GOT3 (cell line): Measurements from ENCODE around the gene CDH20.

Experiments used
- DNase-seq: peaks from one replicate; lab custom pipeline; 2025; ENCODE audit warnings: mixed read lengths; lab: John Stamatoyannopoulos, UW

The CDH20 gene

DNA sequence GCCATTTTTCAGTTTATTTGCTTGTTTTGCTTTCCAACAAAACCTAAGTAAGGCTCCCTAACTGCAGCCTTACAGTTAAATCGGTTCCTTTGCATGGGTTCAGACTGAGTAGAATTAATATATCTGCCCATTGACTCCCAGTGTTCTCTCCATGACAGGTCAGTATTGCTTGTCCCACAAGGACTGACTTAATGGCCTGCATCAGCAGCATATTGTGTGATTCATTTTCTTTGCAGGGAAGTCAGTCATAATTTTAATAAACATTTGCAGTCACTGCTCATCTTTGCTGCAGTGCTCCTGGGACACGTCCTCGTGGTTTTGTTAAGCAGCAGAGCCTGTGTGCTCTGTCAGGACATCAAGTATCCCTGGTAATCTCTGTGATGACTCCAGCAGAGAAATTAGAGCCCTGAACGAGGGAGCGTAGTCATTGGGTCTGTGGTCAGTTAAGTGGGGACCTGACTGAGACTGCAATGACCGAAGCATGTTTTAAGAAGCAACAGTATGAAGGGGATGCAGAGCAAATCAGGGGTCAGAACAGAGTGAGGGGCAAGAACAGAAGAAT lies 93.3 kb downstream of the CDH20 start:
- no peak for DNase-seq

DNA sequence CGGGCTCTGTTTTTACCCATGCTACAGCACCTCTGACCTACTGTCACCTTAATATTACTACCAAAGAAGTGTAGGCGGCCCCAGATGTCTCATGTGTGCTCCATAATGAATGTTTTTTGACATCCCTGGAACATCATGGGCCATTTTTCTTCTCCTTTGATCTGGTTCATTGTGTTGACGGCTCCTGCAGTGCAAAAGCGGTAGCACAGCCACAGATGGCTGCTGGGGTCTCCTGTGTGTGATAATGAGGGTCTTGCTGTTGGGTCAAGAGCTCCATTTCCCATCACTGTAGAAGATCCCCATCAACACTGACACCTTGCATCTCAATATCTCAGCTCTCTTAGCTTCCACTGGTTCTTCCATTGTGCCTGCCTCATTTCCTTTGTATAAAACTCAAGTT lies 95.0 kb downstream of the CDH20 start:
- DNase-seq: no peak

DNA sequence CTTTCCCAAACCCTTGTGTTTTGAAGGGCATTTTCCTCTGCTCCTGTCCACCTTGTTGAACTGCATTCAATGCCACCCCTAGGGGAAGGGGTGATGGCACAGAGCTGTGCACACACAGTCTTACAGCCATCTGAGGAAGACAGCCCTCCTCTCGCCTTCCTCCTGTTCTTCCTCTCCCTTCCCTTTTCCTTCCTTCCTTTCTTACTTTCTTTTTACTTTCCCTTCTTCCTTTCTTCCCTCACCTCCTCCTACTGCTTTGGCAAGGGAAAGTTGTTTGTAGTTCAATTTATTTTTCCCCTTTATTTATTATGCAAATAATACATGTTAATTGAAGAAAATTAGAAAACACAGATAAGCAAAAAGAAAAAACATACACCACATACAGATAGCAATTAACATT lies 99.4 kb downstream of the CDH20 start:
- no peak for DNase-seq

DNA sequence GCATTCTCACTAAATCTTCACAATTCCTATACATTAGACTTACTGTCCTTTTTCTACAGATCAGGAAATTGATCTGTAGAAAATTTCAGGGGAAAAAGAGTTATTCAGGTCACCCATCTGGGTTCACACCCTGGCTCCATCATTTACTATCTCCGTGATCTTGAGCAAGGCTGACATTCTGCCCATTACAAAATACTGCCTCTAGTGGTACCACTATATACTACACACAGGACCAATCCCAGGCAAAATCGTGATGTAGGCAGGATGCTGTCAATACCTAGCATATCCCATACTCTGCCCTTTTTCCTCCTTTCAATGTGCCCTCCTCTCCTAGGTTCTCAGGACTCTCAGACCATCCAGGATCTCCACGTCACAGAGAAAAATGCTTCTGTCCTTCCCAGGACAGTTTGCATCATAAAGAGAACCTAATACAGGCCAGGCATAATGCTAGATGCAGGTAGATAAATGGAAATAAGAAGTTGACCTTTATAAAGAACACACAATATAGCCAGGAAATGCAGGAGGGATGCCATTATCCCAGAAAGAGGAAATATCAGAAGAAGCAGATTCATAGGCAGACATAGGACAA lies 101.9 kb downstream of the CDH20 start:
- DNase-seq: no peak

DNA sequence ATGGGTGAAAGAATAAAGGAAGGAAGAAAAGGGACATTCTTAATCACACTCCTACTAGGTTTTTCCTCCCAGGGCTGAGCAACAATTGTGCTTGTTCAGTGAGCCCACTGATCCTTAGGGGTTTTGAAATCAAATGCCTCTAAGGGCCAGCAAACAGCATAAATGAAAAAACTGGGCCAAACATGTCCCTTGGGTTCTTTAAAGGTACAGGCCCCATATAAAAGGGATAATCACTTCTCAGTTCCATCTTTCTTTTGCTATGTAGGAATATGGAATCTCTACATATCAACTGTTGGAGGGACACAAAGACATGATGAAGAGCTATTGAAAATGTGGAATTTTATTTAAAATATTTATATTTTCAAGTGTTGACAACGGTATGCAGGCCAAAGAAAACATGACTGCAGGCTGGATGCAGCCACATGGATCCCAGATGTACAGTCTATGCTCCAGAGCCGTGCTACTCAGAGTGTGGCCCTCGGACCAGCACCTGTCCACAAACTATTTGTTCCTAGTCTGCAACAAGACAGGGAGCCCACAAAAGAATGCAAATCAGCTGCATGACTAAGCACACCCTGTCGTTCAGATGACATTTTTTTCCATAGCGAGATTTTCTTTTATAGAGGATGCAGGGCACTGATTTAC lies 110.0 kb downstream of the CDH20 start:
- DNase-seq: no peak

DNA sequence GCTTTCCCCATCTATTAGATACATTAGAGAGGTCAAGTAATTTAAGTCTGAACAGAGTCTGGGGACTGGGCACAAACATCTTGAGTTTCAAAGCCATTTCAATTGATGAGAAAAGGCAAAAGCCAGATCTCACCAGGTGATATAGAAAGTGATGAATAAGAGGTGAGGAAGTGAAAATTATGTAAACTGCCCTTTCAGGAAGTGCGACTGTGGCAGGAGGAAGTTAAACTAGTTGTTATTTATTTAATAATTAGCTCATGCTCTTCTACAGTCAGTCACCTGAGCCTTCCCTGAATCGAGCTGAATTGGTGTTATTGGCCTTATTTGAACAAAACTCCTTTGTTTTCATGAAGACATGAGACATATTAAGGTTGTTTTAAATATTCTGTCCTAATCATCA lies 115.1 kb downstream of the CDH20 start:
- no peak for DNase-seq

DNA sequence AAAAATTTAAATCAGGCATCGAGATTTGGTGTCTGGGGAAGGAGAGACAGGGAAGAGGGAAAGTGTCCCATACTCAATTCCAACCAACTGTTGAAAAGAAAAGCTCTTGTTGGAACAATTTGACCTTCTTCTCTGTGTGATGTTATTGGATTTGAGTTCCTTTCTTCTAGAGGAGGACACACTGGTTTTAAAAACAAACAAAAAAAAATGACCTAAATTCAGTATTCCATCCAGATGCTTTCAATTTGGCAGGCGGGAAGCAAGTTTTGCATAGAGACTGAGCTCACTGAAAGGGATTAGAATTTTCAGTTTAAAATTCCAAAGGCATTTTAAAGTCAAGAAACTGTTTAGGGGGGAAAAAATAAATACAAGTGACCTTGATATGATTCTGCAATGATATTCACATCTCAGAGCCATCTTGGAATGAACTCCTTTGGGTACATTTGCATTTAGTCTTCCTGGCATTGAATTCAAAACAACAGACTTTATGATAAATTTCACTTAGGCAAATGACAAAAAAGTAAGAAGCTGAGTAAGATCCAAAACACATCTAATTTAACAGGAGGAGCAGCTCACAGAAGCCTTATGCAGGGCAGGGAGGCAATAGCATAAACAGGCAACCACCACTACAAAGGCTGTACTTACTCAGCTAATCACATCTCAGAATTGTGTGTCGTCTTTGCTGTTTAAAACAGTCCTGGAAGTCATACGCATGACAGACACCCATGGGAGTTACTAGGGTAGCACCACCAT lies 126.8 kb downstream of the CDH20 start:
- DNase-seq: no peak

DNA sequence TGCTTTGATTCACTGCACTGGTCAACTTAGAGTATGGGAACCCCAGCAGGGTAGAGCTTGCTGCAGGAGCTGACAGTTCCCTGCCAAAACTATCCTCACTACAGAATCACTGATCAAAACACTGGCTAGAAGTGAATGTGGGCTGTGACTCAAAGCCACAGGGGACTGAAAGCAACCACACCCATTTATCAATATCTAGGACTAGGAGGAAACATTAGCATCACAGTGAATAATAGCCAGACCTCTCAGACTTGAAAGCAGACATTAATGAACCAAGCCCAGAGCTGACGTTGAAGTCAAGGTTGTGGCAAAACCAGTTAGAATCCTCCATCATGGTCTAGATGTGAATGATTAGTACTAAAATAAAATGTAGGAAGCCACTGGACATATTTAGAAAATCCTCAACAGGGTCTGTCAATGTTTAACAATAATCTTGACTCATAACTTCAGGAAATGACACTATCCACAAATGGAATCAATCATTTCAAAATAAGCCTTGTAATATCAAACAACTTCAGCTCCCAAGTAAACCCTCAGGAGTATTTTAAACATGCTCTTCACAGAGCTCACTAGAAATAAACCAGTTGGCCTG lies 131.4 kb downstream of the CDH20 start:
- no peak for DNase-seq

DNA sequence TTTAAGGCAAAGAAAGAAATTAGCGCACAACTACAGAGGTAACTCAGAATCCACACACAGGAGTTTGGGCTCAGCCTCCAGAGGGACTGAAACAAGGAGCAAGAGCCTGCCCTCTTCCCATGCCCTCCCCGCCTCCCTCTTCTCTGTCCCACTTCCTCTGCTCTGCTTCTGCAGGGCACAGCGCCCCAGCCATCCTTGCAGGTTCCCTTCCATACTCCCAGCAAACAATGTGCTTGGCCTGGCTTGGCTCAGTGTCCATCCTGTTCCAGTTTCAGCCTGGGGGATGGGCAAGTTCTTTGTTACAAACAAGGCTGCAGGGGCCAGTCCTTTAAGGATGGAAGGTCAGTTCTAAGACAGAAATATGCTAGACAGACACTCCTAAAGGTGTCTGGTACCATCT lies 133.5 kb downstream of the CDH20 start:
- DNase-seq: no peak

DNA sequence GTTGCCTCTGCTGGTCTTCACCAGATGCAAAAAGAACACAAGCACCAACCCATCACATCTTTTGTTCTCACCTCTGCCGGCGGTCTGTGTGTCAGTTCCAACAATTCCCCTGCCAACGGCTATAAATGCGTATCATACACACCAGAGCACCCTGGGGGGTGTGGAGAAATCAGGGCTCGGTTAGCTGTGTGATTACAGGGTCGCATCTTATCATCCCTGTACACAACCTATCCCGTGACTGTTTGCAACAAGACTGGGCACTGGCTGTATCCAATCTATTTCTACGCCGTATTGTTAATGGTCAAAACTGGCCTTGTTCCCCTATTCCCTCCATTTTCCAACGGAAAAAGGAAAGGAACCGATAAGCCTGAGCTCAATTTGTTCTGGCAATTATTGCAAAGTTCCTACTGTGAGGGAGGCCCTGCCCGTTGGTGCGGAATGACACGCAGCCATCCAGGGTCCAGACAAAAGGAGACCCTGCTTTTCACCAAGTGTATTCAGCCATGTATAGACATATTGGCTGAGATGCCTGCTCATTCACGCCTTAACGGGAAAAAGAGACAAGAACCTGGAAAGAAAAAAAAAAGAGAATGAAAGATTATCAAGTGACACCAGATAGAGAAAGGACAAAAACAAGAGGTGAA lies 136.9 kb downstream of the CDH20 start:
- DNase-seq: no peak

DNA sequence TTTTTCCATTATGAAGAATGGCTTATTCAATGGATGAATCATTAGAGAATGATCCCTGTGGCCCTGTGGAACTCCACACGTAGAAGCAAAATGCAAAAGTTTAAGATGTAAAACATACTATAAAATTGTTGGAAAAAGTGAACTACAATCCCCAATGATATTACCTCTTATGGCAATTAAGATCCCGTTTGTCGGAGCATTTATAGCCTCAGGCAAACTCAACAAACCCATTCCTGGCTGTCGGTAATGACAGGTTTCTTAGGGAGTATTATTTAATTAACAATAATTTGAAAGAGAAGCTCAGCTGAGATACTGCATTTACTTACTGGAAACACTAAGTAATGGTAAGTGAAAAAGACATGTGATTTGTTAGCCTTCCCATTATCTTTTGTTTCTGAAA lies 138.3 kb downstream of the CDH20 start:
- no peak for DNase-seq

DNA sequence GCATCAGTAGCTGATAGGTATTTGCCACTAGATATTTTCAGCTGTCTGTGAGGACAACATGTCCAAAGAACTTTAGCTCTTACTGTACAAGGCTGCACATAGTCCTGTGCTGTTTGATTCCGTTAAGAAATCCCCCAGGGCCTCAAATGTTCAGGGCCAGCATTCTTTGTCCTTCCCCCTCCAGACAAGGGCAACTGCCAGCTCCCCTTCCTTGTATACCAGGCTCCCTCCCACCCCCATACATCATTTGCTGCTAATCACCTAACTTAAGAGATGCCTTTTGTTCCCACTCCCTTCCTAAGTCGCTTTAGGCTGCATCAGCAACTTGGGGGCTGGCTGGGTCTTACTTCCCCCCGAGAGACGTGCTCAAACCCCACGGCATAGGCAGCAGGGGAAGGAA lies 138.7 kb downstream of the CDH20 start:
- DNase-seq: no peak

DNA sequence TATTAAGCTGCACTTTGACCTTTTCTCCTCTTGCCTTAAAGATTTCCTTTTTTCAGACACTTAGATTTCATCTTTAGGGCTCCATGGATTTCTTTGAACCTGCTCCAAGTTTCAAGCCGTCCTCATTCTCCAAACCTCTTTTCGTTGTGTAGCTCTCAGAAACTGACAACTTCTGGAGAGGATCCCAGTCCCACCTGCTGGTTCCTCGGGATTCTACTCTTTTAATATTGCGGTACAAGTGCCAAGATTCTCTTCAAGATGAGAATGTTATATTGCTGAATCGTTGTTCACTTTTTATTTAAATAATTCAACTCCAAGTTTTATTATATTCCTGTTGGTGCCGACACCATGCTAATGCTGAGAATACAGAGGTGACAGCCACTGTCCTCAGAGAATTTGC lies 141.1 kb downstream of the CDH20 start:
- no peak for DNase-seq

DNA sequence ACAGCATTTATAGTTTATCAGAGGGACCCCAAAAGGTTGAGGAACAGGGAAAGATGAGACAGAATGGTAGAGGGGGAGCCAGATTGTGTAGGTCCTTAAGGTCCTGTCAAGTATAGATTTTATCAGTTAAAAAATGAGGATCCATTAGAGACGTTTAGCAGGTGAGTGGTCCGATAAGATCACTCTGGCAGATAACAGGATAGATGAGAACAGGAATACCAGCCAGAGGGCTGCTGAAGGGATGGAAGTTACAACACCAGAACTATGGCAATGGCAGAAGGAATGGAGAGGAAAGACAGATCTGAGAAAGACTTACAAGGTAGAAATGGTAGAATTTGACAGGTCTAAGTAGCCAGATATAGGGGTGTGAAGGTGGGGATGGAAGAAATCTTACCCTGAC lies 141.7 kb downstream of the CDH20 start:
- DNase-seq: no peak

DNA sequence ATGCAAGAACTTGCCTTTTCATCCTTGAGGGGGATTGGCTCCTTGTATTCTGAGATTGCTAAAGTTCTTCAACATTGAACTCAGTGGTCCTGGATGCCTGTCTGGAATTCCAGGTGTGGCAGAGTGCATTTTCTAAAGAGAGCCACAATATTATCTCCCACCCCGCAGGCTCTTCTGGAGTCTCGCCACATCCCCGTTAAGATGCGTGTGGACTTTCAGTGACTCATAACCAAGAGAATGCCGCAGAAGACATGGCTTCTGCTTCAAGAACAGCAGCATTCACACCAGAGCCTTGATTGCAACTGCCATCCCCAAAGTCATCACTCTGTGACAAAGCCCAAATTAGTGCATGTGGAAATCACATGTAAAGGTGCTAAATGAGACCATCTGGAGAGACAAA lies 142.7 kb downstream of the CDH20 start:
- DNase-seq: no peak

DNA sequence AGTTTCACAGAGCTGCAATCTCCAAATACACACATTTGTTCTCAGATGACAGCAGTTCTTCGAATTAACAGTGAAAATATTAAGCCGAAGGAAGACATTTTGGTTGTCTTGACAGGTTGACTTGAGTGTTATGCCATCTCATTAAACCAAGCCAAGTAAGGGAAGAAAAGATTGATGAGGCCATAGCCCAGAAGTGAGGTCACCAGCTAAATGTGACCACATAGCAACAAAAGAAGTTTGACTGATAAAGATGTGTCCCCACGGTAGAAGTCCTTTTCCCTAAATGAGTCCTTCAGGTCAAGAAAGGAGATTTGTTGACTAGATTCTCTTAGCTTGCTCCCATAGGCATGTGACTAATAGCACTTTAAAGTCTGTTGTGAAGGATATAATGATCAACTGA lies 156.1 kb downstream of the CDH20 start:
- DNase-seq: no peak

DNA sequence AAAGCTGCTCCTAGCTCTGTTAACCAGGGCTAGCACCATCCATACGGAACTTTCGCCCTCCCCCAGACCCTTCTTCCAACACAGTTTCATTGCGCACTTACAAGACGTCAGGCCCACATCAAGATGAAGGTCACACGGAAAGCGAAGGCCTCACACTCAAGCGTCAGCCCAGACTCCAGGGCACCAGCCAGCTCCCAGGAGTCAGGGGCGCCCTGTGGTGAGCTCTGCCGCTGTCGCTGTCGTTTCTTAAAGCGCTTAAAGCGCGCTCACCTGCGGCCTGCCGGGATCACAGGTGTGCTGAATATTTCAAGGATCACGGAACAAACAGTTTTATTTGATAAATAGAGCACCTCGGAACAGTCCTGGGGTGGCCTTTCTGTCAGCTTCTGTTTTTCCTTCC lies 163.1 kb downstream of the CDH20 start:
- no peak for DNase-seq

DNA sequence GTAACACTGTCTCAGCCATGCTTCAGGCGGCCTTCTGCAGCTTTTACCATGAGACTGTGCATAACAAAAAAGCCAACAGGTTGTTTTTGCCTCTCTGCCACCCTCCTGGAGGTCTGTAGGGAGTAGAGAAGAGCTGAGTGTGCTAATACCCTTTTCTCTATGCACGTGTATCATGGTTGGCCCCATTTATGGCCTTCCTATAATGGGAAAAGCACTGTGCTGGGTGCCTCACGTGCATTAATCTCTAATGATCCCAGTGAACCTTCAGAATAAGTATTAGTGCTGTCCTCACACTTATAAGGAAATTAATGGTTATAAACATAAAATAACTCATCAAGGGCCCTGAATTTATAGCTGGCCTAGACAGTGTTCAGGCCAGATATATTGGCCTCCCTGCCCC lies 164.2 kb downstream of the CDH20 start:
- no peak for DNase-seq

DNA sequence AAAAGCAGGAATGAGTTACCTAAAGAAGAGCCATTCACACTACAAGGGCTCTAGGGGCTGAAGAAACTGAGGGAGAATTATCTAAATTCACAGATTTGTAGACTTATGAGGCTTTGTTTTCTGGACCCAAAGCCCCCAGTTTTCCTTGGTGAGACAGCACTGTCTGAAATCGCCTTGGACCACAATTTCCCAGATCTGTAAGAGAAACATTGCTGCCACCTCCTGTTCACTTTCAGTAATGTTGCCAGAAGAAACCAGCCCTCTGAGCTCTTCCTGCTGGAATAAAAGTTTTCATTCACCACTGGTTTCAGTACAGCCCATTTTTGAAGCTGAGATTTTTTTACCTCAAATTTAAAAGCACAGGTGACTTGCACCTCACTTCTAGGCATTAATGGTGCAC lies 169.2 kb downstream of the CDH20 start:
- no peak for DNase-seq

DNA sequence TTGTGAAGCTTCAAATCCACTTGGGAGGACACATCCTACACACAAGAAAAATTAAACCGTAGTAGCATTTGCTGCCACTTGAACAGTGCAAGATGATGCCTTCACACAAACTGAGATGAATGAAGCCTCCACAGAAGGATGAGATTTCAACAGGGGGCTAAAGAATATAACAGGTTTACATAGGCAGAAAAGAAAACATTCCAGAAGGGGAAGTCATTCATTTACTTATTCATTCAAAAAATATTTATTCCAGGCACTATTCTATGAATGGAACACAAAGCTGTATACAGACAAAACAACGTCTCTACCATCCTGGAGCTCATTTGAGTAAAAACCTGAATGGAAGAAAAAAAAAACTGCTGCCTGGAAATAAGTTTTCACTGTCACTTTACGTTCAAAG lies 170.5 kb downstream of the CDH20 start:
- no peak for DNase-seq

DNA sequence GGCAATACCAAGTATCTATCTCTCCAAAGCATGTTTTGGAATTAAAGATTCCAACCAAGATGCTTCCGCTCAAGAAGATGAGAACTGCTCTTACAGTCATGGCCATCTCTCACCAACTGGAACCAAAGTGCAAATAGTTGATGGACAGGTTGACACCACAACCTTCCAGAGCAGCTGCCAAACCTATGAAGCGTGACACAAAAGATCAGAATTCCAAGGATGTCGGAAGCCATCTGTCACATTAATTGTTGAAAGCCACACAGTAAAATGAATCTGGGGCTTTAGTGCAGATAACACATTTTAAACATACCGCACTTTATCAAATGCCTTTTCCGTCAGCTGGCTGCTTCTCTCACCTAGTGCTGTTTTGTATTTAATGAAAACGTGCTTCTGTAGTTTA lies 195.7 kb downstream of the CDH20 start:
- no peak for DNase-seq

DNA sequence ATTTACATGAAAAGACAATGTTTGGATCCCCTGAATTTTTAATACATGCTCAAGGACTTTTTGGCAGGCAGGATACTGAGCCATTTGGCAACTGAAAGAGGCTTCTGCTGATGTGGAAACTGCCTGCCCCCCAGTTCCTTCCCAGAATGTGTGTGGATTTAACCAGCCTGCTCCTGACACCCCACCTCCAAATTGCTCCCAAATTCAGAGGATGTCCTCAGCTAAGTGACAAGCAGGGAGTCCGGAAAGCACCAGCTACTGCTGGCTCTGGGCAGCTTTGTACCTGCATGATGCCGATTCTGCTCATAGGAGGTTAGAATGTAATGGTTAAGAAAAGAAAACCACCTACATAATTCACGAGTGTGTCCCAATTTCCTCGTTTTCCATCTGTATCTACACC lies 197.5 kb downstream of the CDH20 start:
- DNase-seq: no peak
